HepG2 (cell line): Measurements from ENCODE around the gene ST6GALNAC2. TPM values are rescaled to one million over a fixed set of nuclear protein-coding genes. Genes with fewer than 3 reads are reported as not detected.

Experiments used
- ARNTL ChIP-seq: sonication (generic); formaldehyde crosslinking; IDR thresholded peaks from 2 replicates; pipeline ENCODE4 v1.4.0; 2020; ENCODE audit warnings: mild to moderate bottlenecking, missing genetic modification reagents
- CENPT ChIP-seq: sonication (generic); formaldehyde crosslinking; IDR thresholded peaks from 2 replicates; pipeline ENCODE4 v1.8.0; 2022; ENCODE audit warnings: low read depth, mild to moderate bottlenecking, moderate library complexity, missing genetic modification reagents
- ETV5 ChIP-seq: IDR thresholded peaks from 2 replicates; pipeline ENCODE4 v1.6.1; 2018; ENCODE audit warnings: missing biosample characterization, missing genetic modification reagents, inconsistent platforms, borderline replicate concordance
- MBD4 ChIP-seq: IDR thresholded peaks from 2 replicates; pipeline ENCODE4 v1.6.1; 2012; ENCODE audit warnings: low read length, inconsistent platforms, borderline replicate concordance
- MYPOP ChIP-seq: sonication (generic); formaldehyde crosslinking; IDR thresholded peaks from 2 replicates; pipeline ENCODE4 v1.8.1; 2023; ENCODE audit warnings: mild to moderate bottlenecking, moderate library complexity, missing genetic modification reagents
- MZF1 ChIP-seq: sonication (generic); formaldehyde crosslinking; IDR thresholded peaks from 2 replicates; pipeline ENCODE4 v1.8.1; 2023; ENCODE audit warnings: mild to moderate bottlenecking, missing genetic modification reagents, borderline replicate concordance
- RCOR2 ChIP-seq: IDR thresholded peaks from 2 replicates; pipeline ENCODE4 v1.6.1; 2016; ENCODE audit warnings: missing biosample characterization, missing genetic modification reagents
- RFXANK ChIP-seq: IDR thresholded peaks from 2 replicates; pipeline ENCODE4 v1.6.1; 2016
- SP5 ChIP-seq: IDR thresholded peaks from 2 replicates; pipeline ENCODE4 v1.6.1; 2016; ENCODE audit warnings: low read depth, borderline replicate concordance
- SRY ChIP-seq: sonication (generic); formaldehyde crosslinking; IDR thresholded peaks from 2 replicates; pipeline ENCODE4 v1.8.0; 2022; ENCODE audit warnings: mild to moderate bottlenecking, missing genetic modification reagents
- TMF1 ChIP-seq: sonication (generic); formaldehyde crosslinking; IDR thresholded peaks from 2 replicates; pipeline ENCODE4 v1.8.1; 2022; ENCODE audit warnings: low read depth, missing genetic modification reagents
- TP53 ChIP-seq: sonication (generic); formaldehyde crosslinking; conservative IDR thresholded peaks from 2 replicates; pipeline ENCODE4 v1.4.0; 2020; ENCODE audit warnings: missing genetic modification reagents
- WIZ ChIP-seq: sonication (generic); formaldehyde crosslinking; IDR thresholded peaks from 2 replicates; pipeline ENCODE4 v1.5.1; 2020; ENCODE audit warnings: mild to moderate bottlenecking, missing genetic modification reagents
- ZNF143 ChIP-seq: sonication (generic); formaldehyde crosslinking; IDR thresholded peaks from 2 replicates; pipeline ENCODE4 v1.4.0; 2020; ENCODE audit warnings: missing genetic modification reagents
- ZNF326 ChIP-seq: sonication (generic); formaldehyde crosslinking; IDR thresholded peaks from 2 replicates; pipeline ENCODE4 v1.4.0; 2020; ENCODE audit warnings: missing genetic modification reagents, borderline replicate concordance
- ZNF430 ChIP-seq: sonication (generic); formaldehyde crosslinking; IDR thresholded peaks from 2 replicates; pipeline ENCODE4 v1.9.0; 2021; ENCODE audit warnings: mild to moderate bottlenecking, missing genetic modification reagents
- ZNF513 ChIP-seq: sonication (generic); formaldehyde crosslinking; conservative IDR thresholded peaks from 2 replicates; pipeline ENCODE4 v1.5.0; 2020; ENCODE audit warnings: missing genetic modification reagents
- ZNF766 ChIP-seq: sonication (generic); formaldehyde crosslinking; IDR thresholded peaks from 2 replicates; pipeline ENCODE4 v1.5.0; 2020; ENCODE audit warnings: missing genetic modification reagents, borderline replicate concordance
- polyA plus RNA-seq, 8 experiments: library from polyadenylated mRNA; depleted of rRNA in 3 of 8; stranded (reverse) in 7 of 8; unstranded in 1 of 8; fragments of >200 nt; fragmentation: Illumina TruSeq in 4 of 8; extraction: Trizol in 4 of 8; gene quantifications; 2 replicates each; pipeline versions ENCODE4 v1.2.1 to v1.2.3, GENCODE V29; 2011 to 2016; ENCODE audit warnings: low read depth in 4 of 8, missing spikeins in 1 of 8, mixed read lengths in 1 of 8; ENCODE audit not compliant: insufficient read depth in 1 of 8
- total RNA-seq, 5 experiments: library from RNA; depleted of rRNA; stranded (reverse); fragments of >200 nt; fragmentation: Illumina TruSeq; extraction: Trizol; gene quantifications; 2 replicates each; pipeline ENCODE4 v1.2.3, GENCODE V29; 2016; ENCODE audit warnings: low read depth in 1 of 5
- TF ChIP-seq, protein P1 (sequence below): sonication (generic); formaldehyde crosslinking; conservative IDR thresholded peaks from 2 replicates; pipeline ENCODE4 v1.4.0; 2020; ENCODE audit warnings: missing genetic modification reagents
- TF ChIP-seq, protein P2 (sequence below): conservative IDR thresholded peaks from 2 replicates; pipeline ENCODE4 v1.6.1; 2018; ENCODE audit warnings: missing genetic modification reagents

Gene ST6GALNAC2
- total and polyA plus RNA-seq, 2 of the 13 experiments (the other 11 are each of a cell fraction or from before 2014, with no cell fraction given): 0.12 to 0.49 TPM

DNA sequence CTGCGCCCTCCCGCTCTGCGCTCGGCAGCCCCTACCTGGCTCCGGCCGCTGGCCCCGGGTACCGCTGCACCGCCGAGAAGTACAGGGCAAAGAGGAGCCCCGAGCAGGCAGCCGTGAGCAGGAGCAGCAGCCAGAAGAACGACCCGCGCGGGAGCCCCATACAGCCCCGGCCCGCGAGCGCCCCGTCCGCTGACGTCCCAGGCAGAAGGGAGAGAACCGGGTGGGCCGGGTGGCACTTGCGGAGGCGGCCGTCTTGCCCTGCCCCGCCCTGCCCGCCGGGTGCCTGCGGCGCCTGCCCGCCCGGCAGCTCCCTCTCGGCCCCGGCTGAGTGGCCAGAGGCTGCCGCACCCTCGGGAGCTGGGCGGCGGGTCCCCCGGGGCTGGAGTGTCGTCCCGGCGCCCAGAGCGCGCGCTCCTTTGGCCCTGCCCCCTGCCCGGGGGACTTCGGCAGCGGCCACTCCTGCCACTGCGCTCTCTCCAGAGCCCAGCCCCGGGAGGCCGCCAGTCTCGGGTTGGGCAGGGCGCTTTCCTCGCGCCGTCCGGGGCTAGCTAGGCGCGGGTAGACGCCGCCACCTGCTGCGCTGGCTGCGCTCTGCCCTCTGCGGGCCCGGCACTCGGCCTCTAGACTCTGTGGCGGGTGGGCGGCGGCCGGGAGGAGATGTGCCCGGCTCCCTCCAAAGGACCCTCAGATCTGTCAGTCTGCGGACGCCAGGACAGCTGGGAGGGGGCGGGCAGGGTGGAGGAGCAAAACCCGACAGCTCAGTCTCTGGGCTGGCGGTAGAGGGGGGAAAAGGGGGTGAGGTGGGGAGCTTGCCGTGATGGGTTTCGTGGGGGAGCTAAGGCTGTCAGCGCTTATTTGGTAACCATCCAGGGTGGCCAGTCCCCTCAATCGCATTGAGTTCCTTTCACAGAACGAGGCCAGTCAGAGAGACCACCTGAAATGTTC, at the start of gene ST6GALNAC2 (continued):
- no peak for TF ChIP-seq SRY (CRISPR knock-in tag)
- TF ChIP-seq, protein P1, sequence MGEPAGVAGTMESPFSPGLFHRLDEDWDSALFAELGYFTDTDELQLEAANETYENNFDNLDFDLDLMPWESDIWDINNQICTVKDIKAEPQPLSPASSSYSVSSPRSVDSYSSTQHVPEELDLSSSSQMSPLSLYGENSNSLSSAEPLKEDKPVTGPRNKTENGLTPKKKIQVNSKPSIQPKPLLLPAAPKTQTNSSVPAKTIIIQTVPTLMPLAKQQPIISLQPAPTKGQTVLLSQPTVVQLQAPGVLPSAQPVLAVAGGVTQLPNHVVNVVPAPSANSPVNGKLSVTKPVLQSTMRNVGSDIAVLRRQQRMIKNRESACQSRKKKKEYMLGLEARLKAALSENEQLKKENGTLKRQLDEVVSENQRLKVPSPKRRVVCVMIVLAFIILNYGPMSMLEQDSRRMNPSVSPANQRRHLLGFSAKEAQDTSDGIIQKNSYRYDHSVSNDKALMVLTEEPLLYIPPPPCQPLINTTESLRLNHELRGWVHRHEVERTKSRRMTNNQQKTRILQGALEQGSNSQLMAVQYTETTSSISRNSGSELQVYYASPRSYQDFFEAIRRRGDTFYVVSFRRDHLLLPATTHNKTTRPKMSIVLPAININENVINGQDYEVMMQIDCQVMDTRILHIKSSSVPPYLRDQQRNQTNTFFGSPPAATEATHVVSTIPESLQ (CRISPR knock-in tag): no peak
- peak; percentile 46; the same call in 1 of the 2 replicates for TF ChIP-seq ARNTL (CRISPR knock-in tag)
- no peak for TF ChIP-seq ZNF326 (CRISPR knock-in tag)
- no peak; the same call in 1 of the 2 replicates for TF ChIP-seq ZNF430 (CRISPR knock-in tag)
- peak; percentile 62; the same call in 1 of the 2 replicates for TF ChIP-seq TMF1
- no peak for TF ChIP-seq TP53 (CRISPR knock-in tag)
- no peak for TF ChIP-seq RCOR2 (CRISPR knock-in tag)
- TF ChIP-seq, protein P2, sequence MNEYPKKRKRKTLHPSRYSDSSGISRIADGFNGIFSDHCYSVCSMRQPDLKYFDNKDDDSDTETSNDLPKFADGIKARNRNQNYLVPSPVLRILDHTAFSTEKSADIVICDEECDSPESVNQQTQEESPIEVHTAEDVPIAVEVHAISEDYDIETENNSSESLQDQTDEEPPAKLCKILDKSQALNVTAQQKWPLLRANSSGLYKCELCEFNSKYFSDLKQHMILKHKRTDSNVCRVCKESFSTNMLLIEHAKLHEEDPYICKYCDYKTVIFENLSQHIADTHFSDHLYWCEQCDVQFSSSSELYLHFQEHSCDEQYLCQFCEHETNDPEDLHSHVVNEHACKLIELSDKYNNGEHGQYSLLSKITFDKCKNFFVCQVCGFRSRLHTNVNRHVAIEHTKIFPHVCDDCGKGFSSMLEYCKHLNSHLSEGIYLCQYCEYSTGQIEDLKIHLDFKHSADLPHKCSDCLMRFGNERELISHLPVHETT (CRISPR knock-in tag): 0 out of 2 replicates have a peak, but pooled peaks have one; percentile 52
- no peak for TF ChIP-seq WIZ (CRISPR knock-in tag)
- TF ChIP-seq ZNF513 (CRISPR knock-in tag): no peak
- no peak for TF ChIP-seq MZF1
- TF ChIP-seq ETV5 (CRISPR knock-in tag): 0 out of 2 replicates have a peak, but pooled peaks have one; percentile 11
- TF ChIP-seq MYPOP (CRISPR knock-in tag): peak; percentile 89
- TF ChIP-seq CENPT (CRISPR knock-in tag): no peak
- 0 out of 2 replicates have a peak, but pooled peaks have one; percentile 30 for TF ChIP-seq ZNF766
- no peak for TF ChIP-seq MBD4
- TF ChIP-seq SP5: 0 out of 2 replicates have a peak, but pooled peaks have one; percentile 22
- no peak for TF ChIP-seq RFXANK
- no peak for TF ChIP-seq ZNF143 (CRISPR knock-in tag)
